Tongue (tissue), 2 donors: ENCODE data around the gene SLK. TPM values are rescaled to one million over a fixed set of nuclear protein-coding genes. Genes with fewer than 3 reads are reported as not detected.

Source experiments
- DNase-seq: peaks from one replicate; pipeline ENCODE4 v3.0.0-alpha.2; 2015
- total RNA-seq: library from RNA; depleted of rRNA; stranded (reverse); fragments of >200 nt; gene quantifications from one replicate; pipeline ENCODE4 v1.2.3, GENCODE V29; 2014

Gene SLK
- total RNA-seq, 1 donor from 2014 or later: 93.1 TPM

GRCh38 chr10:103942866-103943265, 24.1 kb upstream of the SLK start:
- no peak for DNase-seq

DNA sequence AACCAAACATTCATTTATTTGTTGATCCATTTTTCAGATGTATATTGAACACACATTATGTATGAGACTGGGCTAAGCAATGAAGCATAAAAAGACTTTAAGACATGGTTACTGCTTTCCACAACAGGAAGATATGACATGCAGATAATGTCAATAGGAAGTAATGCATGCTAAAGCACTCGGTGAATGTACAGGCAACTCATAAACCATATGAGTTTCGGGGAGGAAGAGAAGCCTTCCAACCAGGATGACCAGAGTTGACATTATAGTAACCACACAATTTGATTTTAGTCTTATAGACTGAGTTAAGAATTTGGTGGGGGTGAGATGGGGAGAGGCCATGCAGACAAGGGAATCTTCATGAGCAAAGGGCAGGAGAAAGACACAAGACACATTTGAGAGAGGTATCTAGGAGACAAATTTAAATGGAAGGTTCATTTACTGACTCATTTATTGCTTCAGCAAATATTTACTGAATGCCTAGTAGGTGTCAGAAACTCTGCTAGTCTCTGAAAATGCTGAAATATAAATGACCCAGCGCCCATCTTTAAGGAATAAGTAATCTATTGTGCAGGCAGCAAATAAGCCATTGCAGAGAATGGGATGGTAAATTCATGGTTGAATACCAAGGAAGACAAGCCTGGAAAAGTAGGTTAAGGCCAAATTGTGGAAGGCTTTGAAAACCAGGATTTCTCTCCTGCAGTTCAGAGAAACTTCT, 19.0 kb upstream of the SLK start:
- no peak for DNase-seq

- DNase-seq: no peak
Measured at GRCh38 chr10:103949728-103950127, 17.2 kb upstream of the SLK start.

DNA sequence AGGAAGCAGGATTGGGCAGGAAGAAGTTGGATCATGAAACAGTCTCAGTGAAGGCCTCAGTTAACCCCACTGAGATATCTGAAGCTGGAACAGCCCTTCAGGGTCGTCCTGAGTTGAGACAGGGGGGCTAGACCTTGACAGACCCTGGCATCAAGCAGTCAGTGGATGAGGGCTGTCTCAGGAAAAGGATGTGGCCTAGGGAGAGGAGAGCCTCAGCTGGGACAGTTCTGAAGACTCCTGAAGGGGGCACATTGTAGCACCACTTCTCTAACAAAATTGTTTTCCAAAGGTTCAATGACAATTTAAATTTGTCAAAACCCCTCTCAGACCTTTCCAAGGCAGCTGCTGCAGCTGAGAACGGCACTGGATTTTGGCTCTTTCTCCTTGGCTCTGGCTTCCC, 15.8 kb upstream of the SLK start:
- DNase-seq: no peak

DNA sequence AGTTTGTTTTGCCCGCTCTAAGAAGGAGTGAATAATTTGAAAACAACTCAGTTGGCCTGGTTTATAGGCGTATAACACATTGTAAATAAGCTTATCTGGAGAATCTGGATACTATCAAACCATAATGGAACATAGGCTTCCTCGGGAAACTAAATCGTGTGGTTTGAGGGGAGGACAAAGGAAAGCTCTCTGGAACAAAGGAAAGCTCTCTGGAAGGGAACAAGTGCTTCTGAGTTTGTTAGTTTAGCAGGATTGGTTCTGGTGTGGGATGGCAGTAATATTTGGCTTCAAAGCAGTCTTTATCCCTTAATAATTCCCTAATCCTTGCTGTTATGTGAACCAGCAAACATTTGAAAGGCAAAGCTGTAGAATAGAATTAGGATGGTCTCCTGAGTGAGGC, 15.0 kb upstream of the SLK start:
- no peak for DNase-seq

- DNase-seq: no peak
Measured at GRCh38 chr10:103954543-103954942, 12.4 kb upstream of the SLK start.

GRCh38 chr10:103958996-103959395, 7.9 kb upstream of the SLK start:
- DNase-seq: no peak

DNA sequence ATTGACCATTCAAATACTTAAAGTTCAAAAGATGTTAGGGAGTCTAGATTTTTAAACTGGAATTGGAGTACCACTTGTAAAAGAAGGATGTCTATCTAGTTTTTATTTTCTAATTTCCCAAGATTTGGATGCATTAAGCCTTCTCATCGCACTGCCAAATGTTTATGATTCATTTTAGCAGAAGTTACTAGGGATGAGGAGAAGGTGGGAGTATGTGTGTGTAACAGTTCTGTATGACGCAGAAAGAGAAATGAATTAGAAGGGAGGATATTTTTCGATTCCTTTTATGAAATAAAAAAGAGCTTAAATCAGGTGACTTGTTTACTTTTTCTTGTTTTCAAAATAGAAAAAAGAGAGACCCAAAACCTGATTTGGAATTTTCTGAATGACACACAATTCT, 6.8 kb upstream of the SLK start:
- DNase-seq: no peak

DNA sequence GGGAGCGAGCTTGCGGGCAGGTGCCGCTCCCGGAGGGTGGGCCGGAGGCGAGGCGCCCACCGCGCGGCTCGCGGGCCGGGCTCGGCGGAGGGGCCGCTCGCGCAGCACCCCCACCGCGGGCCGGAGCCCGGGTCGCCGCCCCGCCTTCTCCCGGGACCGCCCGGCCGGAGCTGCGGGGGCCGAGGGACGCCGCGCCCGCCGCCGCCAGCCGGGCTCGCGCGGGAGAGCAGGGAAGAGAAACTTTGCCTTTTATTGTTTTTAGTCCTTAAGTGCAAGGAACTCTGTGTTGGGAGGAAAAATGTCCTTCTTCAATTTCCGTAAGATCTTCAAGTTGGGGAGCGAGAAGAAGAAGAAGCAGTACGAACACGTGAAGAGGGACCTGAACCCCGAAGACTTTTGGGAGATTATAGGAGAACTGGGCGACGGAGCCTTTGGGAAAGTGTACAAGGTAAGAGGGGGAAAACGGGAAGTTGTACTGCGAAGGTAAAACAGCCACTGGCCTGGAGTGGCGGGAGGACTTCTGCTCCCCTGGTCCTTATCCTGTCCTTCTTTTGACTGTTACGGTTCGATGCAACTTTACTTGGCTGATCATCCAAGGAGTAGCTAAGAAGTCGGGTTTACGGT, 620 bp downstream of the SLK start:
- DNase-seq: peak; percentile 58

DNA sequence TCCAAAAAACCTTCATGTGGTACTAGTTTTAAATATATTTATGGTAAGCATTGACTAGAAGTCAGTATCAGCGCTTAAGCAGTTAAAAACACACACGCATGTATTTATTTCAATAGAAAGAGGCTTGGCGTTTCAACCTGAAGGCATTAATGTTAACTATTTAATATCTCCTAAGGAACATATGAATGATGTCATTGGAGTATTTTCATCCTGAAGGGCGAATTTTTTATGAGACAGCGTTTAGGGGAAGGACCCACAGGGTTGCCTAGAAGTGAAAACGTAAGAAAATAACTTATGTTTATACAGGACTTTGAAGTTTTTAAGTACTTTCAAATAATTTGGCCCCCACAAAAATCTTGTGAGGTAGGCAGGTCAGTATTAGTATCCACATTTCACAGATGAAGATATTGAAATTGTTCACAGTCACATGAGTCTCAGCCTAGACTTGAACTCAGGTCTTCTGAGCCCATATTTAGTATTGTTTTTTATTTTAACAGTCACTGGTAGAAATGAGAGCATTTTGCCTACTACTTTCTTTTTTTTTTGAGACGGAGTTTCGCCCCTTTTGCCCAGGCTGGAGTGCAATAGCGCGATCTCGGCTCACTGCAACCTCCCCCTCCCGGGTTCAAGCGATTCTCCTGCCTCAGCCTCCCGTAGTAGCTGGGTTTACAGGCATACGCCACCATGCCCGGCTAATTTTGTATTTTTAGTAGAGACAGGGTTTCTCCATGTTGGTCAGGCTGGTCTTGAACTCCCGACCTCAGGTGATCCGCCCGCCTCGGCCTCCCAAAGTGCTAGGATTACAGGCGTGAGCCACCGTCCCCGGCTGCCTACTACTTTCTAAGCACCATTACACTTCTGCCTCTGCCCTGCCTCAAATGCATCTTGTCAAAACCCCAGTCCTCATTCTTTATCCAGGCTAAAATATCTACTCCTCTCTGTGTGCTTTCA, 1.8 kb downstream of the SLK start:
- DNase-seq: peak; percentile 15

- DNase-seq: no peak
Measured at GRCh38 chr10:103969436-103969835, 2.5 kb downstream of the SLK start.

- no peak for DNase-seq
Measured at GRCh38 chr10:103969857-103970627, 3.1 kb downstream of the SLK start.

GRCh38 chr10:103975169-103975568, 8.2 kb downstream of the SLK start:
- DNase-seq: no peak

GRCh38 chr10:103977204-103977603, 10.3 kb downstream of the SLK start:
- no peak for DNase-seq

GRCh38 chr10:103979530-103979929, 12.6 kb downstream of the SLK start:
- DNase-seq: no peak

DNA sequence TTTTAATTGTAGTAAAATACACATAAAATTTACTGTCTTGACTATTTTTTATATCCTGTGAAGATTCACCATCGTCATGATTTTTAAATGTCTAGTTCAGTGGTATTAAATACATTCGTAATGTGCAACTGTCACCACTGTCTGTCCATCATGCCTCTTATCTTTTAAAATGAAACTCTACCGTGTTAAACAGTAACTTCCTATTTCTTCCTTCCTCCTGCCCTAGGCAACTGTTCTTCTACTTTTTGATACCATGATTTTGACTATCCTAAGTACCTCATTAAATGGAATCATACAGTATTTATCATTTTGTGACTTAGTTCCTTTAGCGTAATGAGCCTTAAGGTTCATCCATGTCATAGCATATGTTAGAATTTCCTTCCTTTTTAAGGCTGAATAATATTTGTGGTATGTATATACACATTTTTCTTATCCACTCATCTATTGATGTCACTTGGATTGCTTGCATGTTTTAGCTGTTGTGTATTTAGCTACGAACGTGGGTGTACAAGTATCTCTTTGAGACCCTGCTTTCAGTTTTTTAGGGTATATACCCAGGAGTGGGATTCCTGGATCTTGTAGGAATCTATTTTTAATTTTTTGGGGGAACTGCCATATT, 13.5 kb downstream of the SLK start:
- no peak for DNase-seq

- peak; percentile 14 for DNase-seq
Measured at GRCh38 chr10:103982639-103983038, 15.7 kb downstream of the SLK start.

- DNase-seq: no peak
Measured at GRCh38 chr10:103983367-103983911, 16.5 kb downstream of the SLK start.

- DNase-seq: no peak
Measured at GRCh38 chr10:103985726-103986125, 18.8 kb downstream of the SLK start.

DNA sequence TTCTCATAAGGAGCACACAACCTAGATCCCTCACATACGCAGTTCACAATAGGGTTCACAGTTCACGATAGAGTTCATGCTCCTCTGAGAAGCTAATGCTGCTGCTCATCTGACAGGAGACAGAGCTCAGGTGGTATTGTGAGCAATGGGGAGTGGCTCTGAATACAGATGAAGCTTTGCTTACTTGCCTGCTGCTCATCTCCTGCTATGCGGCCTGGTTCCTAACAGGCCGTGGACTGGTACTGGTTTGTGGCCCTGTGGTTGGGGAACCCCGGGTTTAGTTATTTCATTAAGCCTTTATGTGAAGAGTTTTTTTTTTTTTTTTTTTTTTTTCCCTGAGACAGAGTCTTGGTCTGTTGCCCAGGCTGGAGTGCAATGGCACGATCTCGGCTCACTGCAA, 19.4 kb downstream of the SLK start:
- DNase-seq: no peak

DNA sequence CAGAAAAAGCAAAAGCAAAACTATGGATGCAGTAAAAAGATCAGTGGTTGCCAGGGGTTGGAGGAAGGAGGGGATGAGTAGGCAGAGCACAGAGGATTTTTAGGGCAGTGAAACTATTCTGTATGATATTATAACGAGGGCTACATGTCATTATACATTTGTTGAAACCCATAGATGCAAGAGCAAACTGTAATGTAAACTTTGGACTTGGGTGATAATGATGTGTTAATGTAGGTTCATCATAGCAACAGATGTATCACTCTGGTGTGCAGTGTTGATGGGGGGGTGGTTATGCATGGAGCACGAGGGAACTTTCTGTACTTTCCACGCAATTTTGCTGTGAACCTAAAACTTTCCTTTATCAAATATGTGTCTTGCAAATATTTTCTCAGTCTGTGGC, 23.2 kb downstream of the SLK start:
- no peak for DNase-seq

GRCh38 chr10:103990531-103990930, 23.6 kb downstream of the SLK start:
- no peak for DNase-seq
